A549 (cell line): Measurements from ENCODE around the gene RPA3.
A peak's percentile ranks its signal among the peaks of the same experiment; 100 is the strongest.

Experiments
- EP300 ChIP-seq, 2 experiments: fragments of >200 bp; sonication (Bioruptor Twin); formaldehyde crosslinking; IDR thresholded peaks; 2 replicates in 1 of 2; 3 replicates in 1 of 2; pipeline ENCODE4 v1.6.1; 2016 to 2017
- POLR2A ChIP-seq: IDR thresholded peaks from 2 replicates; pipeline ENCODE4 v1.6.1; 2012; ENCODE audit warnings: mild to moderate bottlenecking, low read length
- SMC3 ChIP-seq: fragments of >200 bp; sonication (Bioruptor Twin); formaldehyde crosslinking; IDR thresholded peaks from 3 replicates; pipeline ENCODE4 v1.6.1; 2018; ENCODE audit warnings: inconsistent platforms
- TF ChIP-seq, protein P1 (sequence below): fragments of >200 bp; sonication (Bioruptor Twin); formaldehyde crosslinking; IDR thresholded peaks from 3 replicates; pipeline ENCODE4 v1.5.1; 2016
- TF ChIP-seq, protein P2 (sequence below): IDR thresholded peaks from 2 replicates; pipeline ENCODE4 v1.6.1; 2012

DNA sequence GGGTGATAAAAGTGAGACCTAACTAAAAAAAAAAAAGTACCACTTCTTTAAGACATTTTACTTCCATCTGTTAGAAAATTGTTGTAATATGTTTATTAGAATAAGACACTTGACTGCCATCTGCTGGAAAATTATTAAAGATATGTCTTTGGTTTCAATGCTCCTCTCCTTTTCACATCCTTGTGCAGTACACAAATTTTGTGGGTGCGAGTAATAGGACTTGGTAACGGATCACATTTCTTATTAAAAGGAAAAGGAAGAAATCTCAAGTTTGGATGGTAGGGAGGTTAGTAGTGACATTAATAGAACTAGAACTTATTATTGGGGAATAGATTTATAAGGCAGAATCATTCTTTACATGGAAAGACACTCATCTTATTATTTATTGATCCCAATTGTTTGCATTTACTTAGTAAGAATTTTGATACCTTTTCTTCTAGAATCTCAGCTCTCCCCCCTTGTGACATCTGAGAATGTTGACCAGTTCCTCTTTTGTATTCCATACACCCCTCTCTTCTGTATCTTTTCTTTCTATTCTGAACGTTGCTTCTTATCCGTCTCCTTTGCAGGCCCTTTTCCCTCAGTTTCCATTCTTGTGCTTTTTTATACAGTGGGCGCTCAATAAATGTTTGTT lies 43.0 kb upstream of the RPA3 start:
- no peak for TF ChIP-seq EP300 (IDR thresholded peaks at IDR 0.05)
- TF ChIP-seq POLR2A = no peak
- TF ChIP-seq, protein P1, sequence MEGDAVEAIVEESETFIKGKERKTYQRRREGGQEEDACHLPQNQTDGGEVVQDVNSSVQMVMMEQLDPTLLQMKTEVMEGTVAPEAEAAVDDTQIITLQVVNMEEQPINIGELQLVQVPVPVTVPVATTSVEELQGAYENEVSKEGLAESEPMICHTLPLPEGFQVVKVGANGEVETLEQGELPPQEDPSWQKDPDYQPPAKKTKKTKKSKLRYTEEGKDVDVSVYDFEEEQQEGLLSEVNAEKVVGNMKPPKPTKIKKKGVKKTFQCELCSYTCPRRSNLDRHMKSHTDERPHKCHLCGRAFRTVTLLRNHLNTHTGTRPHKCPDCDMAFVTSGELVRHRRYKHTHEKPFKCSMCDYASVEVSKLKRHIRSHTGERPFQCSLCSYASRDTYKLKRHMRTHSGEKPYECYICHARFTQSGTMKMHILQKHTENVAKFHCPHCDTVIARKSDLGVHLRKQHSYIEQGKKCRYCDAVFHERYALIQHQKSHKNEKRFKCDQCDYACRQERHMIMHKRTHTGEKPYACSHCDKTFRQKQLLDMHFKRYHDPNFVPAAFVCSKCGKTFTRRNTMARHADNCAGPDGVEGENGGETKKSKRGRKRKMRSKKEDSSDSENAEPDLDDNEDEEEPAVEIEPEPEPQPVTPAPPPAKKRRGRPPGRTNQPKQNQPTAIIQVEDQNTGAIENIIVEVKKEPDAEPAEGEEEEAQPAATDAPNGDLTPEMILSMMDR = peak; percentile 62
- TF ChIP-seq SMC3 = peak; percentile 71
- TF ChIP-seq, protein P2, sequence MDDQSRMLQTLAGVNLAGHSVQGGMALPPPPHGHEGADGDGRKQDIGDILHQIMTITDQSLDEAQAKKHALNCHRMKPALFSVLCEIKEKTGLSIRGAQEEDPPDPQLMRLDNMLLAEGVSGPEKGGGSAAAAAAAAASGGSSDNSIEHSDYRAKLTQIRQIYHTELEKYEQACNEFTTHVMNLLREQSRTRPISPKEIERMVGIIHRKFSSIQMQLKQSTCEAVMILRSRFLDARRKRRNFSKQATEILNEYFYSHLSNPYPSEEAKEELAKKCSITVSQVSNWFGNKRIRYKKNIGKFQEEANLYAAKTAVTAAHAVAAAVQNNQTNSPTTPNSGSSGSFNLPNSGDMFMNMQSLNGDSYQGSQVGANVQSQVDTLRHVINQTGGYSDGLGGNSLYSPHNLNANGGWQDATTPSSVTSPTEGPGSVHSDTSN = no peak
